Left lung (tissue), 10 donors: Measurements from ENCODE around the gene UBE3B. TPM values are rescaled to one million over a fixed set of nuclear protein-coding genes. Genes with fewer than 3 reads are reported as not detected.

Source experiments
- ATAC-seq: fragments of 200-7000 bp; cut with Tn5 transposase; one replicate; pipeline ENCODE4 v1.9.1; 2020; ENCODE audit warnings: moderate library complexity
- DNase-seq, 4 donors: peaks; one replicate each; pipeline ENCODE4 v3.0.0-alpha.2; 2013 to 2020
- H3K27ac ChIP-seq, 2 donors: fragments of 200-600 bp; sonication (generic) in 1 of 2; one replicate each; pipeline versions ENCODE4 v1.5.0 to v1.8.0; 2020 to 2021
- H3K27me3 ChIP-seq, 2 donors: fragments of 200-600 bp; sonication (generic) in 1 of 2; one replicate each; pipeline versions ENCODE4 v1.5.0 to v1.8.0; 2020 to 2021
- H3K36me3 ChIP-seq, 2 donors: fragments of 200-600 bp; sonication (generic) in 1 of 2; one replicate each; pipeline versions ENCODE4 v1.5.0 to v1.8.0; 2020 to 2021
- H3K4me1 ChIP-seq, 2 donors: fragments of 200-600 bp; one replicate each; pipeline ENCODE4 v1.8.0; 2021
- H3K4me3 ChIP-seq, 2 donors: fragments of 200-600 bp; sonication (generic) in 1 of 2; one replicate each; pipeline versions ENCODE4 v1.5.0 to v1.8.0; 2020 to 2021; ENCODE audit warnings: mild to moderate bottlenecking in 1 of 2
- H3K9me3 ChIP-seq, 2 donors: fragments of 200-600 bp; sonication (generic) in 1 of 2; one replicate each; pipeline versions ENCODE4 v1.5.0 to v1.8.0; 2020 to 2021
- CTCF ChIP-seq, 2 donors: fragments of 200-600 bp; sonication (generic) in 1 of 2; IDR thresholded peaks; one replicate each; pipeline versions ENCODE4 v1.5.0 to v1.8.0; 2021; ENCODE audit warnings: antibody characterized with exemption in 2 of 2
- intact Hi-C, 2 donors: fragments of 100-400 bp; cut with DNase I; formaldehyde crosslinking; loops; one replicate each; pipeline versions ENCODE4 v1.11.2 to v1.14.2; 2022
- polyA plus RNA-seq, 6 donors: library from polyadenylated mRNA; unstranded; fragments of 120-200 nt; gene quantifications; one replicate each; pipeline ENCODE4 v1.2.1, GENCODE V29; 2013; ENCODE audit not compliant: insufficient read length in 6 of 6
- total RNA-seq, 2 donors: library from RNA; stranded (reverse); fragmentation: NEBNext Ultra II Directional; extraction: Animal tissue kit (Norgen Biotek cat#: 25700); gene quantifications; one replicate each; pipeline ENCODE4 v1.2.1, GENCODE V29; 2021
- donor health status: DM: no; HTN: yes; CAD: no.
- donor health status: DM: no; HTN: no; CAD: no.

The UBE3B gene
- total and polyA plus RNA-seq, 8 donors = 30.5 to 42.5 (median 34.3) TPM

GRCh38 chr12:109512608-109513007 is 35.2 kb downstream of the UBE3B start:
- Histone ChIP-seq H3K27me3 (no peaks in the 10 kb centered on the region), H3K27ac (no peak overlapping the region), H3K4me3 (no peak overlapping the region), H3K9me3 (no peaks in the 10 kb centered on the region), H3K4me1 (peaks cover 0 to 4% of the 10 kb centered on the region in 2 donors), H3K36me3 (peaks cover 0 to 99% of the 10 kb centered on the region in 2 donors)
- ATAC-seq (peak; percentile 78), DNase-seq (peak in 2 of 4 donors; percentile 7 to 43)
- intact Hi-C loops = loop anchor here in 1 of 2 donors (10.0 kb wide), 1 partner anchor 262 kb away; no protein-coding TSS in a partner anchor
- TF ChIP-seq CTCF (IDR thresholded peaks at IDR 0.05) = no peak

- Histone ChIP-seq H3K9me3 (no peaks in the 10 kb centered on the region), H3K4me1 (peaks cover 0 to 4% of the 10 kb centered on the region in 2 donors), H3K4me3 (no peak overlapping the region), H3K36me3 (peaks cover 0 to 99% of the 10 kb centered on the region in 2 donors), H3K27me3 (no peaks in the 10 kb centered on the region), H3K27ac (no peak overlapping the region)
- ATAC-seq (peak; percentile 15), DNase-seq (no peak)
- TF ChIP-seq CTCF (IDR thresholded peaks at IDR 0.05) = no peak
- intact Hi-C loops = loop anchor here in 1 of 2 donors (10.0 kb wide), 1 partner anchor 262 kb away; no protein-coding TSS in a partner anchor
Measured at GRCh38 chr12:109513051-109513450, 35.6 kb downstream of the UBE3B start.

- H3K27me3 ChIP-seq = no peaks in the 10 kb centered on the region
- ATAC-seq (peak; percentile 63), DNase-seq (peak in 1 of 4 donors; percentile 44)
- peaks cover 0 to 4% of the 10 kb centered on the region in 2 donors for H3K4me1 ChIP-seq
- H3K36me3 ChIP-seq = peaks cover 0 to 96% of the 10 kb centered on the region in 2 donors
- intact Hi-C loops = loop anchor here in 1 of 2 donors (10.0 kb wide), 1 partner anchor 261 kb away; no protein-coding TSS in a partner anchor
- no peak for TF ChIP-seq CTCF (IDR thresholded peaks at IDR 0.05)
- H3K4me3 ChIP-seq = no peak overlapping the region
- H3K27ac ChIP-seq = no peak overlapping the region
- no peaks in the 10 kb centered on the region for H3K9me3 ChIP-seq
Measured at GRCh38 chr12:109513977-109514376, 36.5 kb downstream of the UBE3B start.

- Histone ChIP-seq H3K36me3 (peaks cover 0 to 96% of the 10 kb centered on the region in 2 donors), H3K4me1 (no peaks in the 10 kb centered on the region), H3K4me3 (no peak overlapping the region), H3K27ac (no peak overlapping the region), H3K27me3 (no peaks in the 10 kb centered on the region), H3K9me3 (no peaks in the 10 kb centered on the region)
- ATAC-seq (no peak), DNase-seq (no peak)
- TF ChIP-seq CTCF (IDR thresholded peaks at IDR 0.05) = no peak
- intact Hi-C loops = loop anchor here in 1 of 2 donors (10.0 kb wide), 1 partner anchor 257 kb away; no protein-coding TSS in a partner anchor
Measured at GRCh38 chr12:109517619-109518018, 40.2 kb downstream of the UBE3B start.

GRCh38 chr12:109518820-109519665 is 41.6 kb downstream of the UBE3B start:
- no peaks in the 10 kb centered on the region for H3K27me3 ChIP-seq
- H3K4me3 ChIP-seq = no peak overlapping the region
- ATAC-seq (peak; percentile 81), DNase-seq (peak in 2 of 4 donors; percentile 24 to 48)
- TF ChIP-seq CTCF (IDR thresholded peaks at IDR 0.05) = peak; percentile 74 to 77
- H3K9me3 ChIP-seq = no peaks in the 10 kb centered on the region
- H3K36me3 ChIP-seq = peaks cover 0 to 96% of the 10 kb centered on the region in 2 donors
- H3K27ac ChIP-seq = no peak overlapping the region
- no peaks in the 10 kb centered on the region for H3K4me1 ChIP-seq
- intact Hi-C loops = loop anchor here in 1 of 2 donors (10.0 kb wide), 1 partner anchor 256 kb away; no protein-coding TSS in a partner anchor
